ENCODE data around the gene SMCO1.

DNA sequence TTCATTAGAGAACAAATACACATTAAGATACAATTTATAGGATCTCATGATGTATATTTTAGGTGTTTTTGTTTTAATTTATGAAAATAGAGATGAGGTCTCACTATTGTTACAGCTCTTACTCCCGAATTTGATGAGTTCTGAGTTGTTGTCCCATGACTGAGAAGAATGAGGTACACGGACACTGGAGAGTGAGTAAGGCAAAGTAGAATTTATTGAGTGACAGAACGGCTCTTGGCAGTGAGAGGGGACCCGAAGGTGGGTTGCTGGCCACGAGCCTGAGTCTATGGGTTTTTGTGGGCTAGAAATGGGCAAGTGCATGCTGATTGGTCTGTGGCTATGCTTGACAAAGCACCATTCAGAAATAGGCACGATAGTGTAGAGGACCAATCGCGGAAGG, 8.5 kb downstream of the SMCO1 start:
- no peak for TF ChIP-seq YY1 (IDR thresholded peaks at IDR 0.05; ENCODE audit: insufficient read depth, insufficient read length)
- no peak for TF ChIP-seq SUZ12 (IDR thresholded peaks at IDR 0.05; ENCODE audit: extremely low read depth, insufficient read depth, insufficient read length)
